HepG2 (cell line): ENCODE results near the gene ZNF132. TPM values are rescaled to one million over a fixed set of nuclear protein-coding genes. Genes with fewer than 3 reads are reported as not detected.
A peak's percentile ranks its signal among the peaks of the same experiment; 100 is the strongest.

ENCODE experiments used
- EP300 ChIP-seq, 3 experiments: sonication (generic) in 1 of 3; formaldehyde crosslinking in 1 of 3; IDR thresholded peaks; 2 replicates each; pipeline versions ENCODE4 v1.5.1 to v1.6.1; 2011 to 2020; ENCODE audit warnings: low read depth in 2 of 3, low read length in 2 of 3, borderline replicate concordance in 1 of 3, improper control_type of control experiment in 1 of 3, mild to moderate bottlenecking in 1 of 3, missing genetic modification reagents in 1 of 3, moderate library complexity in 1 of 3
- HNF1B ChIP-seq: sonication (generic); formaldehyde crosslinking; IDR thresholded peaks from 2 replicates; pipeline ENCODE4 v1.5.1; 2020; ENCODE audit warnings: mild to moderate bottlenecking, moderate library complexity, missing genetic modification reagents
- HNRNPUL1 ChIP-seq: fragments of 200-400 bp; formaldehyde crosslinking; IDR thresholded peaks from 2 replicates; pipeline ENCODE4 v1.6.1; 2017; ENCODE audit warnings: low read depth, mild to moderate bottlenecking, low read length, moderate library complexity
- KLF9 ChIP-seq: IDR thresholded peaks from 2 replicates; pipeline ENCODE4 v1.6.1; 2016; ENCODE audit warnings: low read depth
- MEF2D ChIP-seq: sonication (generic); formaldehyde crosslinking; IDR thresholded peaks from 2 replicates; pipeline ENCODE4 v1.5.1; 2020; ENCODE audit warnings: mild to moderate bottlenecking, missing genetic modification reagents
- REST ChIP-seq, 2 experiments: IDR thresholded peaks; 2 replicates each; pipeline ENCODE4 v1.6.1; 2011 to 2012; ENCODE audit warnings: low read length in 2 of 2, borderline replicate concordance in 1 of 2, low read depth in 1 of 2, mild to moderate bottlenecking in 1 of 2, moderate library complexity in 1 of 2
- SKI ChIP-seq: fragments of 450-650 bp; IDR thresholded peaks from one replicate; pipeline ENCODE4 v1.6.1; 2018; ENCODE audit warnings: mild to moderate bottlenecking; ENCODE audit not compliant: partially characterized antibody
- SMAD9 ChIP-seq: sonication (generic); formaldehyde crosslinking; IDR thresholded peaks from 2 replicates; pipeline ENCODE4 v1.5.1; 2020; ENCODE audit warnings: mild to moderate bottlenecking, missing genetic modification reagents
- SPEN ChIP-seq: sonication (generic); formaldehyde crosslinking; IDR thresholded peaks from 2 replicates; pipeline ENCODE4 v1.5.1; 2020; ENCODE audit warnings: low read depth, mild to moderate bottlenecking, missing genetic modification reagents
- THAP7 ChIP-seq: sonication (generic); formaldehyde crosslinking; IDR thresholded peaks from 2 replicates; pipeline ENCODE4 v1.8.1; 2023; ENCODE audit warnings: mild to moderate bottlenecking, missing genetic modification reagents
- TRIM24 ChIP-seq: sonication (generic); formaldehyde crosslinking; IDR thresholded peaks from 2 replicates; pipeline ENCODE4 v1.8.0; 2022; ENCODE audit warnings: mild to moderate bottlenecking, missing genetic modification reagents
- ZBTB7A ChIP-seq: sonication (generic); formaldehyde crosslinking; IDR thresholded peaks from 2 replicates; pipeline ENCODE4 v1.8.0; 2022; ENCODE audit warnings: mild to moderate bottlenecking, missing genetic modification reagents
- ZNF235 ChIP-seq: sonication (generic); formaldehyde crosslinking; IDR thresholded peaks from 2 replicates; pipeline ENCODE4 v1.8.1; 2023; ENCODE audit warnings: mild to moderate bottlenecking, missing genetic modification reagents, borderline replicate concordance
- ZNF431 ChIP-seq: sonication (generic); formaldehyde crosslinking; IDR thresholded peaks from 2 replicates; pipeline ENCODE4 v1.9.0; 2022; ENCODE audit warnings: missing genetic modification reagents, low read depth, mild to moderate bottlenecking, borderline replicate concordance
- ZNF501 ChIP-seq: sonication (generic); formaldehyde crosslinking; IDR thresholded peaks from 2 replicates; pipeline ENCODE4 v1.5.1; 2020; ENCODE audit warnings: mild to moderate bottlenecking, moderate library complexity, missing genetic modification reagents
- ZNF556 ChIP-seq: sonication (generic); formaldehyde crosslinking; IDR thresholded peaks from 2 replicates; pipeline ENCODE4 v1.4.0; 2020; ENCODE audit warnings: mild to moderate bottlenecking, missing genetic modification reagents, borderline replicate concordance
- ZNF713 ChIP-seq: sonication (generic); formaldehyde crosslinking; IDR thresholded peaks from 2 replicates; pipeline ENCODE4 v1.4.0; 2020; ENCODE audit warnings: mild to moderate bottlenecking, missing genetic modification reagents
- ZNF746 ChIP-seq: sonication (generic); formaldehyde crosslinking; IDR thresholded peaks from 2 replicates; pipeline ENCODE4 v1.8.0; 2022; ENCODE audit warnings: mild to moderate bottlenecking, missing genetic modification reagents
- ZNF780A ChIP-seq: sonication (generic); formaldehyde crosslinking; IDR thresholded peaks from 2 replicates; pipeline ENCODE4 v1.8.0; 2022; ENCODE audit warnings: mild to moderate bottlenecking, missing genetic modification reagents, moderate library complexity
- ZNF792 ChIP-seq: IDR thresholded peaks from 2 replicates; pipeline ENCODE4 v1.6.1; 2016
- polyA plus RNA-seq, 8 experiments: library from polyadenylated mRNA; depleted of rRNA in 3 of 8; stranded (reverse) in 7 of 8; unstranded in 1 of 8; fragments of >200 nt; fragmentation: Illumina TruSeq in 4 of 8; extraction: Trizol in 4 of 8; gene quantifications; 2 replicates each; pipeline versions ENCODE4 v1.2.1 to v1.2.3, GENCODE V29; 2011 to 2016; ENCODE audit warnings: low read depth in 4 of 8, missing spikeins in 1 of 8, mixed read lengths in 1 of 8; ENCODE audit not compliant: insufficient read depth in 1 of 8
- total RNA-seq, 5 experiments: library from RNA; depleted of rRNA; stranded (reverse); fragments of >200 nt; fragmentation: Illumina TruSeq; extraction: Trizol; gene quantifications; 2 replicates each; pipeline ENCODE4 v1.2.3, GENCODE V29; 2016; ENCODE audit warnings: low read depth in 1 of 5
- TF ChIP-seq, protein P1 (sequence below): sonication (generic); formaldehyde crosslinking; IDR thresholded peaks from 2 replicates; pipeline ENCODE4 v1.8.0; 2022; ENCODE audit warnings: missing genetic modification reagents, mild to moderate bottlenecking, inconsistent platforms, borderline replicate concordance

The ZNF132 gene
- total and polyA plus RNA-seq, 2 of the 13 experiments (the other 11 are each of a cell fraction or from before 2014, with no cell fraction given): not detected

- TF ChIP-seq HNF1B (CRISPR knock-in tag) (peak; percentile 72), ZNF792 (CRISPR knock-in tag) (peak; percentile 31; the same call in 1 of the 2 replicates), EP300 (IDR thresholded peaks at IDR 0.05; ENCODE audit: low read depth in 2 of 2, low read length in 2 of 2) (no peak), EP300 (CRISPR knock-in tag; IDR thresholded peaks at IDR 0.05; ENCODE audit: borderline replicate concordance) (no peak), ZNF556 (CRISPR knock-in tag) (peak; percentile 54; the same call in 1 of the 2 replicates), SMAD9 (CRISPR knock-in tag) (no peak), HNRNPUL1 (no peak), SKI (no peak), KLF9 (no peak), ZNF713 (CRISPR knock-in tag) (peak; percentile 61; the same call in 1 of the 2 replicates), ZNF501 (CRISPR knock-in tag) (peak; percentile 92), ZNF431 (CRISPR knock-in tag) (0 out of 2 replicates have a peak, but pooled peaks have one; percentile 66), ZNF746 (CRISPR knock-in tag) (no peak; the same call in 1 of the 2 replicates), TRIM24 (no peak), MEF2D (CRISPR knock-in tag) (no peak), ZNF235 (CRISPR knock-in tag) (peak; percentile 74; the same call in 1 of the 2 replicates), REST (IDR thresholded peaks at IDR 0.05; ENCODE audit: borderline replicate concordance in 1 of 2, low read depth in 1 of 2, low read length in 2 of 2) (0 out of 4 replicates have a peak, but pooled peaks of 1 of the 2 experiments have one; percentile 32), ZBTB7A (CRISPR knock-in tag) (0 out of 2 replicates have a peak, but pooled peaks have one; percentile 17), THAP7 (CRISPR knock-in tag) (0 out of 2 replicates have a peak, but pooled peaks have one; percentile 39), ZNF780A (no peak), SPEN (CRISPR knock-in tag) (peak; percentile 64)
- TF ChIP-seq, protein P1, sequence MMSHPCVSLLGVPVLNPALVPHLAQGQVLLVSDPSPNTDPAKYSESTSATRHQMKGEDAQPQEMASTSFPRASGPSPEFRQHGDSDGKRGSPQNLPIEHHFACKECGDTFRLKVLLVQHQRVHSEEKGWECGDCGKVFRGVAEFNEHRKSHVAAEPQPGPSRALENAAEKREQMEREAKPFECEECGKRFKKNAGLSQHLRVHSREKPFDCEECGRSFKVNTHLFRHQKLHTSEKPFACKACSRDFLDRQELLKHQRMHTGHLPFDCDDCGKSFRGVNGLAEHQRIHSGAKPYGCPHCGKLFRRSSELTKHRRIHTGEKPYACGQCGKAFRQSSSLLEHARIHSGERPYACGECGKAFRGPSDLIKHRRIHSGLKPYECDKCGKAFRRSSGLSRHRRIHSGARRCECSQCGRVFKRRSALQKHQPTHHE: peak; percentile 18; the same call in 1 of the 2 replicates
Measured at GRCh38 chr19:58408152-58409009, 31.6 kb downstream of the ZNF132 start, which contains the start of gene ZNF584 (continued).
